A549 (cell line): ENCODE results near the gene APBB2.

ENCODE experiments used
- HDAC2 ChIP-seq: fragments of 200-600 bp; sonication (generic); IDR thresholded peaks from 2 replicates; pipeline ENCODE4 v1.6.1; 2016
- NPAS2 ChIP-seq: fragments of 250-450 bp; sonication (Bioruptor Pico); IDR thresholded peaks from 2 replicates; pipeline ENCODE4 v1.8.0; 2022; ENCODE audit warnings: mild to moderate bottlenecking, moderate library complexity, borderline replicate concordance
- POLR2A ChIP-seq: IDR thresholded peaks from 2 replicates; pipeline ENCODE4 v1.6.1; 2012; ENCODE audit warnings: mild to moderate bottlenecking, low read length
- SREBF2 ChIP-seq: fragments of 450-650 bp; IDR thresholded peaks from 2 replicates; pipeline ENCODE4 v1.6.1; 2014; ENCODE audit warnings: mild to moderate bottlenecking, moderate library complexity
- TP53 ChIP-seq: fragments of 250-450 bp; sonication (Bioruptor Pico); IDR thresholded peaks from 2 replicates; pipeline ENCODE4 v1.5.0; 2021; ENCODE audit warnings: mild to moderate bottlenecking, moderate library complexity
- TF ChIP-seq, protein P1 (sequence below): fragments of 200-600 bp; sonication (generic); IDR thresholded peaks from 2 replicates; pipeline ENCODE4 v1.6.1; 2016; ENCODE audit warnings: antibody characterized with exemption, mild to moderate bottlenecking, moderate library complexity
- TF ChIP-seq, protein P2 (sequence below): fragments of >200 bp; sonication (Bioruptor Twin); formaldehyde crosslinking; IDR thresholded peaks from 3 replicates; pipeline ENCODE4 v1.5.1; 2016

DNA sequence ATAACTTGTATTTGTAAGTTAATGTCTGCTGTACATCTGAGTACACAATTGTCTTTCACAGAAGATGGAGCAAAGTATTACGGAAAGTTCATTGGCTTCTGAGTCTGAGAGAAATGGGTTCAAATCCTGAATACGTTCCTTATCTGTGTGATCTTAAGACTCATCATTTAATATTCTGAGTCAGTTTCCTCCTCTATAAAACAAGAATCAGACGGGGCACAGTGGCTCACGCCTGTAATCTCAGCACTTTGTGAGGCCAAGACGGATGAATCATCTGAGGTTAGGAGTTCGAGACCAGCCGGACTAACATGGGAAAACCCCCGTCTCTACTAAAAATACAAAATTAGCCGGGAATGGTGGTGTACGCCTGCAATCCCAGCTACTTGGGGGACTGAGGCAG is 57.8 kb downstream of the APBB2 start:
- TF ChIP-seq NPAS2 (CRISPR knock-in tag) (no peak), POLR2A (no peak), HDAC2 (no peak), SREBF2 (no peak), TP53 (no peak)
- TF ChIP-seq, protein P1, sequence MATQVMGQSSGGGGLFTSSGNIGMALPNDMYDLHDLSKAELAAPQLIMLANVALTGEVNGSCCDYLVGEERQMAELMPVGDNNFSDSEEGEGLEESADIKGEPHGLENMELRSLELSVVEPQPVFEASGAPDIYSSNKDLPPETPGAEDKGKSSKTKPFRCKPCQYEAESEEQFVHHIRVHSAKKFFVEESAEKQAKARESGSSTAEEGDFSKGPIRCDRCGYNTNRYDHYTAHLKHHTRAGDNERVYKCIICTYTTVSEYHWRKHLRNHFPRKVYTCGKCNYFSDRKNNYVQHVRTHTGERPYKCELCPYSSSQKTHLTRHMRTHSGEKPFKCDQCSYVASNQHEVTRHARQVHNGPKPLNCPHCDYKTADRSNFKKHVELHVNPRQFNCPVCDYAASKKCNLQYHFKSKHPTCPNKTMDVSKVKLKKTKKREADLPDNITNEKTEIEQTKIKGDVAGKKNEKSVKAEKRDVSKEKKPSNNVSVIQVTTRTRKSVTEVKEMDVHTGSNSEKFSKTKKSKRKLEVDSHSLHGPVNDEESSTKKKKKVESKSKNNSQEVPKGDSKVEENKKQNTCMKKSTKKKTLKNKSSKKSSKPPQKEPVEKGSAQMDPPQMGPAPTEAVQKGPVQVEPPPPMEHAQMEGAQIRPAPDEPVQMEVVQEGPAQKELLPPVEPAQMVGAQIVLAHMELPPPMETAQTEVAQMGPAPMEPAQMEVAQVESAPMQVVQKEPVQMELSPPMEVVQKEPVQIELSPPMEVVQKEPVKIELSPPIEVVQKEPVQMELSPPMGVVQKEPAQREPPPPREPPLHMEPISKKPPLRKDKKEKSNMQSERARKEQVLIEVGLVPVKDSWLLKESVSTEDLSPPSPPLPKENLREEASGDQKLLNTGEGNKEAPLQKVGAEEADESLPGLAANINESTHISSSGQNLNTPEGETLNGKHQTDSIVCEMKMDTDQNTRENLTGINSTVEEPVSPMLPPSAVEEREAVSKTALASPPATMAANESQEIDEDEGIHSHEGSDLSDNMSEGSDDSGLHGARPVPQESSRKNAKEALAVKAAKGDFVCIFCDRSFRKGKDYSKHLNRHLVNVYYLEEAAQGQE, result no peak
- TF ChIP-seq, protein P2, sequence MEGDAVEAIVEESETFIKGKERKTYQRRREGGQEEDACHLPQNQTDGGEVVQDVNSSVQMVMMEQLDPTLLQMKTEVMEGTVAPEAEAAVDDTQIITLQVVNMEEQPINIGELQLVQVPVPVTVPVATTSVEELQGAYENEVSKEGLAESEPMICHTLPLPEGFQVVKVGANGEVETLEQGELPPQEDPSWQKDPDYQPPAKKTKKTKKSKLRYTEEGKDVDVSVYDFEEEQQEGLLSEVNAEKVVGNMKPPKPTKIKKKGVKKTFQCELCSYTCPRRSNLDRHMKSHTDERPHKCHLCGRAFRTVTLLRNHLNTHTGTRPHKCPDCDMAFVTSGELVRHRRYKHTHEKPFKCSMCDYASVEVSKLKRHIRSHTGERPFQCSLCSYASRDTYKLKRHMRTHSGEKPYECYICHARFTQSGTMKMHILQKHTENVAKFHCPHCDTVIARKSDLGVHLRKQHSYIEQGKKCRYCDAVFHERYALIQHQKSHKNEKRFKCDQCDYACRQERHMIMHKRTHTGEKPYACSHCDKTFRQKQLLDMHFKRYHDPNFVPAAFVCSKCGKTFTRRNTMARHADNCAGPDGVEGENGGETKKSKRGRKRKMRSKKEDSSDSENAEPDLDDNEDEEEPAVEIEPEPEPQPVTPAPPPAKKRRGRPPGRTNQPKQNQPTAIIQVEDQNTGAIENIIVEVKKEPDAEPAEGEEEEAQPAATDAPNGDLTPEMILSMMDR, result no peak
